Measurements from ENCODE around the gene STEAP1B.
"Not testable (repeated sequence)": the region's sequence is repeated elsewhere in the genome, so short reads cannot be mapped to it uniquely, and the experiment has no call there.

The STEAP1B gene

GRCh38 chr7:22441157-22441556 is 58.8 kb downstream of the STEAP1B start:
- H3K36me3 ChIP-seq (ENCODE audit: control insufficient read depth in 4 of 4, insufficient read depth in 4 of 4, low read length in 3 of 4) = no peaks in the 10 kb centered on the region
- H3K9me3 ChIP-seq (ENCODE audit: control extremely low read depth in 1 of 5, control insufficient read depth in 4 of 5, insufficient read depth in 2 of 5, low read depth in 1 of 5, low read length in 4 of 5) = peaks cover 0 to 3% (median 0%) of the 10 kb centered on the region in 5 experiments
- no CpG with 5 or more reads among the region's 3 CpGs for WGBS (ENCODE audit: insufficient coverage)
- H3K27ac ChIP-seq (ENCODE audit: insufficient read depth in 1 of 2, low read depth in 1 of 2, low read length in 2 of 2, poor library complexity in 1 of 2, severe bottlenecking in 2 of 2) = no peak overlapping the region
- H3K4me1 ChIP-seq (ENCODE audit: control extremely low read depth in 1 of 4, control insufficient read depth in 4 of 4, insufficient read depth in 4 of 4, low read length in 3 of 4) = peaks cover 10 to 30% (median 24%) of the 10 kb centered on the region in 4 experiments
- DNase-seq = no peak
- no peak overlapping the region for H3K4me3 ChIP-seq (ENCODE audit: control insufficient read depth in 1 of 7, extremely low read depth in 1 of 7, insufficient read depth in 4 of 7, low read depth in 2 of 7, low read length in 6 of 7)
- ChIA-PET POLR2A (no interaction called here), CTCF (interaction anchor here (1.0 kb wide), 1 partner anchor 325 kb away, joined by 3 read pairs; no protein-coding TSS in a partner anchor)
- H3K27me3 ChIP-seq (replicated peaks in 2 of 5; ENCODE audit: control insufficient read depth in 4 of 5, insufficient read depth in 5 of 5, low read length in 4 of 5) = no peaks in the 10 kb centered on the region

- ChIA-PET POLR2A (no interaction called here), CTCF (interaction anchor here (1.8 kb wide), 2 partner anchors 14 to 20 kb away, joined by 4 to 7 read pairs; no protein-coding TSS in a partner anchor)
- Histone ChIP-seq H3K9me3 (ENCODE audit: control extremely low read depth in 1 of 5, control insufficient read depth in 4 of 5, insufficient read depth in 2 of 5, low read depth in 1 of 5, low read length in 4 of 5) (peaks cover 0 to 3% (median 0%) of the 10 kb centered on the region in 5 experiments), H3K4me3 (ENCODE audit: control insufficient read depth in 1 of 7, extremely low read depth in 1 of 7, insufficient read depth in 4 of 7, low read depth in 2 of 7, low read length in 6 of 7) (no peak overlapping the region), H3K36me3 (ENCODE audit: control insufficient read depth in 4 of 4, insufficient read depth in 4 of 4, low read length in 3 of 4) (no peaks in the 10 kb centered on the region), H3K27me3 (replicated peaks in 2 of 5; ENCODE audit: control insufficient read depth in 4 of 5, insufficient read depth in 5 of 5, low read length in 4 of 5) (no peaks in the 10 kb centered on the region), H3K4me1 (ENCODE audit: control extremely low read depth in 1 of 4, control insufficient read depth in 4 of 4, insufficient read depth in 4 of 4, low read length in 3 of 4) (peaks cover 0 to 8% (median 5%) of the 10 kb centered on the region in 4 experiments), H3K27ac (ENCODE audit: insufficient read depth in 1 of 2, low read depth in 1 of 2, low read length in 2 of 2, poor library complexity in 1 of 2, severe bottlenecking in 2 of 2) (no peak overlapping the region)
- 100% methylated on average over 1 of the region's 3 CpGs for WGBS (ENCODE audit: insufficient coverage)
- no peak for DNase-seq
These were observed 61.0 kb downstream of the STEAP1B start for GRCh38 chr7:22438994-22439393.

- CTCF ChIA-PET = interaction anchor here (0.9 kb wide), 1 partner anchor 12 kb away, joined by 4 read pairs; no protein-coding TSS in a partner anchor
- H3K27ac ChIP-seq (ENCODE audit: insufficient read depth in 1 of 2, low read depth in 1 of 2, low read length in 2 of 2, poor library complexity in 1 of 2, severe bottlenecking in 2 of 2); DNase-seq; H3K36me3 ChIP-seq (ENCODE audit: control insufficient read depth in 4 of 4, insufficient read depth in 4 of 4, low read length in 3 of 4); H3K27me3 ChIP-seq (replicated peaks in 2 of 5; ENCODE audit: control insufficient read depth in 4 of 5, insufficient read depth in 5 of 5, low read length in 4 of 5); POLR2A ChIA-PET; H3K9me3 ChIP-seq (ENCODE audit: control extremely low read depth in 1 of 5, control insufficient read depth in 4 of 5, insufficient read depth in 2 of 5, low read depth in 1 of 5, low read length in 4 of 5); H3K4me3 ChIP-seq (ENCODE audit: control insufficient read depth in 1 of 7, extremely low read depth in 1 of 7, insufficient read depth in 4 of 7, low read depth in 2 of 7, low read length in 6 of 7); H3K4me1 ChIP-seq (ENCODE audit: control extremely low read depth in 1 of 4, control insufficient read depth in 4 of 4, insufficient read depth in 4 of 4, low read length in 3 of 4): not testable (repeated sequence)
- 100% methylated on average over 1 of the region's 4 CpGs for WGBS (ENCODE audit: insufficient coverage)
These were observed 63.4 kb downstream of the STEAP1B start for GRCh38 chr7:22436552-22436951.

GRCh38 chr7:22435720-22436119 is 64.3 kb downstream of the STEAP1B start:
- WGBS (ENCODE audit: insufficient coverage) = 93% methylated on average over 8 of the region's 8 CpGs
- no peaks in the 10 kb centered on the region for H3K36me3 ChIP-seq (ENCODE audit: control insufficient read depth in 4 of 4, insufficient read depth in 4 of 4, low read length in 3 of 4)
- no peaks in the 10 kb centered on the region for H3K27me3 ChIP-seq (replicated peaks in 2 of 5; ENCODE audit: control insufficient read depth in 4 of 5, insufficient read depth in 5 of 5, low read length in 4 of 5)
- H3K9me3 ChIP-seq (ENCODE audit: control extremely low read depth in 1 of 5, control insufficient read depth in 4 of 5, insufficient read depth in 2 of 5, low read depth in 1 of 5, low read length in 4 of 5) = peaks cover 0 to 3% (median 0%) of the 10 kb centered on the region in 5 experiments
- no peak overlapping the region for H3K4me3 ChIP-seq (ENCODE audit: control insufficient read depth in 1 of 7, extremely low read depth in 1 of 7, insufficient read depth in 4 of 7, low read depth in 2 of 7, low read length in 6 of 7)
- POLR2A ChIA-PET = no interaction called here
- no peak overlapping the region for H3K27ac ChIP-seq (ENCODE audit: insufficient read depth in 1 of 2, low read depth in 1 of 2, low read length in 2 of 2, poor library complexity in 1 of 2, severe bottlenecking in 2 of 2)
- no peak for DNase-seq
- H3K4me1 ChIP-seq (ENCODE audit: control extremely low read depth in 1 of 4, control insufficient read depth in 4 of 4, insufficient read depth in 4 of 4, low read length in 3 of 4) = no peaks in the 10 kb centered on the region
- CTCF ChIA-PET = no interaction called here

GRCh38 chr7:22435105-22435504 is 64.9 kb downstream of the STEAP1B start:
- peaks cover 0 to 3% (median 0%) of the 10 kb centered on the region in 5 experiments for H3K9me3 ChIP-seq (ENCODE audit: control extremely low read depth in 1 of 5, control insufficient read depth in 4 of 5, insufficient read depth in 2 of 5, low read depth in 1 of 5, low read length in 4 of 5)
- H3K27ac ChIP-seq (ENCODE audit: insufficient read depth in 1 of 2, low read depth in 1 of 2, low read length in 2 of 2, poor library complexity in 1 of 2, severe bottlenecking in 2 of 2) = no peak overlapping the region
- H3K4me3 ChIP-seq (ENCODE audit: control insufficient read depth in 1 of 7, extremely low read depth in 1 of 7, insufficient read depth in 4 of 7, low read depth in 2 of 7, low read length in 6 of 7) = no peak overlapping the region
- 80% methylated on average over 2 of the region's 4 CpGs for WGBS (ENCODE audit: insufficient coverage)
- H3K36me3 ChIP-seq (ENCODE audit: control insufficient read depth in 4 of 4, insufficient read depth in 4 of 4, low read length in 3 of 4) = no peaks in the 10 kb centered on the region
- no peaks in the 10 kb centered on the region for H3K4me1 ChIP-seq (ENCODE audit: control extremely low read depth in 1 of 4, control insufficient read depth in 4 of 4, insufficient read depth in 4 of 4, low read length in 3 of 4)
- H3K27me3 ChIP-seq (replicated peaks in 2 of 5; ENCODE audit: control insufficient read depth in 4 of 5, insufficient read depth in 5 of 5, low read length in 4 of 5) = no peaks in the 10 kb centered on the region
- ChIA-PET CTCF (no interaction called here), POLR2A (no interaction called here)
- no peak for DNase-seq

- Histone ChIP-seq H3K27me3 (replicated peaks in 2 of 5; ENCODE audit: control insufficient read depth in 4 of 5, insufficient read depth in 5 of 5, low read length in 4 of 5) (no peaks in the 10 kb centered on the region), H3K36me3 (ENCODE audit: control insufficient read depth in 4 of 4, insufficient read depth in 4 of 4, low read length in 3 of 4) (no peaks in the 10 kb centered on the region), H3K4me1 (ENCODE audit: control extremely low read depth in 1 of 4, control insufficient read depth in 4 of 4, insufficient read depth in 4 of 4, low read length in 3 of 4) (no peaks in the 10 kb centered on the region), H3K4me3 (ENCODE audit: control insufficient read depth in 1 of 7, extremely low read depth in 1 of 7, insufficient read depth in 4 of 7, low read depth in 2 of 7, low read length in 6 of 7) (no peak overlapping the region), H3K9me3 (ENCODE audit: control extremely low read depth in 1 of 5, control insufficient read depth in 4 of 5, insufficient read depth in 2 of 5, low read depth in 1 of 5, low read length in 4 of 5) (peaks cover 0 to 3% (median 0%) of the 10 kb centered on the region in 5 experiments), H3K27ac (ENCODE audit: insufficient read depth in 1 of 2, low read depth in 1 of 2, low read length in 2 of 2, poor library complexity in 1 of 2, severe bottlenecking in 2 of 2) (no peak overlapping the region)
- ChIA-PET CTCF (no interaction called here), POLR2A (no interaction called here)
- 74% methylated on average over 10 of the region's 11 CpGs for WGBS (ENCODE audit: insufficient coverage)
- no peak for DNase-seq
These were observed 66.1 kb downstream of the STEAP1B start for GRCh38 chr7:22433710-22434460.

- H3K36me3 ChIP-seq (ENCODE audit: control insufficient read depth in 4 of 4, insufficient read depth in 4 of 4, low read length in 3 of 4); H3K27me3 ChIP-seq (replicated peaks in 2 of 5; ENCODE audit: control insufficient read depth in 4 of 5, insufficient read depth in 5 of 5, low read length in 4 of 5); H3K27ac ChIP-seq (ENCODE audit: insufficient read depth in 1 of 2, low read depth in 1 of 2, low read length in 2 of 2, poor library complexity in 1 of 2, severe bottlenecking in 2 of 2); POLR2A ChIA-PET; H3K4me3 ChIP-seq (ENCODE audit: control insufficient read depth in 1 of 7, extremely low read depth in 1 of 7, insufficient read depth in 4 of 7, low read depth in 2 of 7, low read length in 6 of 7); CTCF ChIA-PET; H3K9me3 ChIP-seq (ENCODE audit: control extremely low read depth in 1 of 5, control insufficient read depth in 4 of 5, insufficient read depth in 2 of 5, low read depth in 1 of 5, low read length in 4 of 5); H3K4me1 ChIP-seq (ENCODE audit: control extremely low read depth in 1 of 4, control insufficient read depth in 4 of 4, insufficient read depth in 4 of 4, low read length in 3 of 4); DNase-seq: not testable (repeated sequence)
- WGBS (ENCODE audit: insufficient coverage) = no CpG with 5 or more reads among the region's 2 CpGs
These were observed 66.8 kb downstream of the STEAP1B start for GRCh38 chr7:22433165-22433700.
